Loucy (cell line): ENCODE results near the gene EARS2.

Experiments used
- H2AFZ ChIP-seq: fragments of 200-600 bp; sonication (generic); 2 replicates; pipeline ENCODE4 v1.6.0; 2016; ENCODE audit warnings: antibody characterized with exemption, mild to moderate bottlenecking, low read length, moderate library complexity
- H3F3A ChIP-seq: fragments of 200-600 bp; 2 replicates; pipeline ENCODE4 v1.6.0; 2016; ENCODE audit warnings: antibody characterized with exemption, low read depth, mild to moderate bottlenecking
- H3K27me3 ChIP-seq: fragments of 200-600 bp; sonication (generic); 2 replicates; pipeline ENCODE4 v1.6.1; 2014; ENCODE audit warnings: low read length, mild to moderate bottlenecking; ENCODE audit not compliant: insufficient read depth, poor library complexity, severe bottlenecking
- H3K36me3 ChIP-seq: fragments of 200-600 bp; sonication (generic); 2 replicates; pipeline ENCODE4 v1.6.1; 2016; ENCODE audit warnings: low read length; ENCODE audit not compliant: insufficient read depth
- H3K4me1 ChIP-seq: fragments of 200-600 bp; sonication (generic); 2 replicates; pipeline ENCODE4 v1.5.1; 2014; ENCODE audit warnings: low read length, mild to moderate bottlenecking; ENCODE audit not compliant: insufficient read depth, poor library complexity, severe bottlenecking
- H3K4me2 ChIP-seq: fragments of 200-600 bp; sonication (generic); 2 replicates; pipeline ENCODE4 v1.6.0; 2014; ENCODE audit warnings: antibody characterized with exemption, low read length, low read depth, mild to moderate bottlenecking; ENCODE audit not compliant: poor library complexity, severe bottlenecking
- H3K4me3 ChIP-seq: fragments of 200-600 bp; sonication (generic); 2 replicates; pipeline ENCODE4 v1.5.1; 2014; ENCODE audit warnings: low read length, mild to moderate bottlenecking, mixed read lengths; ENCODE audit not compliant: poor library complexity, severe bottlenecking
- H3K79me2 ChIP-seq: fragments of 200-600 bp; sonication (generic); 2 replicates; pipeline ENCODE4 v1.6.1; 2014; ENCODE audit warnings: low read length; ENCODE audit not compliant: insufficient read depth
- H3K9ac ChIP-seq: fragments of 200-600 bp; sonication (generic); 2 replicates; pipeline ENCODE4 v1.6.0; 2014; ENCODE audit warnings: mild to moderate bottlenecking, low read depth, low read length, moderate library complexity; ENCODE audit not compliant: poor library complexity, severe bottlenecking
- H3K9me2 ChIP-seq: fragments of 200-600 bp; sonication (generic); replicated peaks from 2 replicates; pipeline ENCODE4 v1.6.1; 2016; ENCODE audit warnings: low read depth, low read length, mixed read lengths
- H3K9me3 ChIP-seq: fragments of 200-600 bp; sonication (generic); 2 replicates; pipeline ENCODE4 v1.6.1; 2014; ENCODE audit warnings: mild to moderate bottlenecking, antibody characterized with exemption, low read length, low read depth; ENCODE audit not compliant: insufficient read depth
- H4K20me1 ChIP-seq: fragments of 200-600 bp; sonication (generic); 2 replicates; pipeline ENCODE4 v1.6.0; 2014; ENCODE audit warnings: antibody characterized with exemption, low read length, mild to moderate bottlenecking; ENCODE audit not compliant: insufficient read depth, poor library complexity, severe bottlenecking
- CTCF ChIP-seq: fragments of 200-600 bp; sonication (generic); conservative IDR thresholded peaks from 2 replicates; pipeline ENCODE4 v1.5.1; 2014; ENCODE audit warnings: mild to moderate bottlenecking, antibody characterized with exemption, low read length
- EZH2phosphoT487 ChIP-seq: fragments of 200-600 bp; IDR thresholded peaks from 2 replicates; pipeline ENCODE4 v1.6.1; 2018; ENCODE audit warnings: antibody characterized with exemption, mild to moderate bottlenecking, moderate library complexity, borderline replicate concordance

The EARS2 gene

DNA sequence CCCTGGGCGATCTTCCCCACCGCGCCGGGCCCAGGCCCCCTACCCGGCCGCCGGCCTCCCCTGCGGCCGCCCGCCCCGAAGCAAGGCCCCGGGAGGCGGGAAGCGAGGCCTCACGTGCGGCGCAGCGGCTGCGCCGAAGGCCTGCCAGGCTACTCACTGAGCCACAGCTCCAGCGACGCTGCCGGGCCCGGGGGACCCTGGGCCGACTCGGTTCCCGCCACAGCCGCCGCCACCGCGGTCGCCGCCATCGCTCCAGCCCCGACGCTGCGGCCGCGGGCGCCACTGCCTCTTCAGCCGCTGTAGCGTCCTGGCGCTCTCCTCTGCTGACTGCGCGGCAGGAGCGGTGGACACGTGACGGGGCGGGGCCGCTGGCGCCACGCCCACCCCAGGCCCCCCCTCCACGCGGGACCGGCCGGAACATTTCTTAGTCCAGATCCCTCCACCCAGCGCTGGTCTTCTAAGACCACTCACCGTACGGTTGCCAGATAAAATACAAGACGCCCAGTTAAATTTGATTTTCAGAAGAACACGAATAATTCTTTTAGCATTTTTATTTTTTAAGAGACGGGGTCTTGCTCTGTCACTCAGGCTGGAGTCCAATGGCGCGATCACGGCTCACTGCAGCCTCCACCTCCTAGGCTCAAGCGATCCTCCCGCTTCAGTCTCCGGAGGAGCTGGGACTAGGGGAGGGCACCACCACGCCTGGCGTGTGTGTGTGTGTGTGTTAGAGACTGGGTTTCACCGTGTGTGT, 46.8 kb downstream of the EARS2 start, which contains the start of gene GGA2:
Gene GGA2, minus strand, starts transcription at position 331 of the 751 bp plus-strand sequence. Its CDS starts 83 bp downstream, at position 248.
- Histone ChIP-seq H4K20me1 (peaks cover 3% of the 10 kb centered on the region), H3K4me3 (no peak within 1 kb of the TSS), H3K4me2 (no peak within 1 kb of the TSS), H3K79me2 (no peaks in the 10 kb centered on the region), H3K36me3 (no peaks in the 10 kb centered on the region), H3K9me2 (no peaks in the 10 kb centered on the region), H3F3A (peaks cover 4% of the 10 kb centered on the region; the same call in 1 of the 2 replicates), H3K4me1 (peaks cover 8% of the 10 kb centered on the region), H3K9me3 (no peaks in the 10 kb centered on the region), H3K27me3 (peaks cover 43% of the 10 kb centered on the region), H2AFZ (no peak within 1 kb of the TSS), H3K9ac (no peak within 1 kb of the TSS)
- TF ChIP-seq EZH2phosphoT487 (no peak), CTCF (no peak)

- 0 out of 2 replicates have a peak, but pooled peaks cover 4% of the 10 kb centered on the region for H3F3A ChIP-seq
- peaks cover 43% of the 10 kb centered on the region for H3K27me3 ChIP-seq
- no peak overlapping the region for H3K4me3 ChIP-seq
- no peaks in the 10 kb centered on the region for H3K9me3 ChIP-seq
- H3K9me2 ChIP-seq, result no peaks in the 10 kb centered on the region
- no peak for TF ChIP-seq CTCF
- TF ChIP-seq EZH2phosphoT487, result no peak
- H4K20me1 ChIP-seq, result peaks cover 3% of the 10 kb centered on the region
- no peaks in the 10 kb centered on the region for H3K79me2 ChIP-seq
- H3K9ac ChIP-seq, result no peak overlapping the region
- H2AFZ ChIP-seq, result no peak overlapping the region
- peaks cover 8% of the 10 kb centered on the region for H3K4me1 ChIP-seq
- H3K4me2 ChIP-seq, result no peak overlapping the region
- no peaks in the 10 kb centered on the region for H3K36me3 ChIP-seq
These were observed 47.4 kb downstream of the EARS2 start for GRCh38 chr16:23509782-23510163.

DNA sequence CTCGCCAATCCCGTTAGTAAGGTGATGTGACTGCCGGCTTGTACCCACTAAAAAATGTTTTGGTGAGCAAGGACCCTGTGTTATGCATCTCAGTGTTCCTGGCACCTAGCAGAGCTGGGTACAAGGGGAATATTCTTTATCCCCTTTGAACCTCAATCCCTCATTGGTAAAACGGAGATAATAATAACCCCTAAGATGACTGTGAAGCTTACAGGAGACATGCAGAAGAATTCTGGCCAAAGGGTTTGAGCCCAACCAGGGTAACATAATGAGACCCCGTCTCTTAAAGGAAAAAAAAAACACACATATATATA, 47.8 kb downstream of the EARS2 start:
- no peak overlapping the region for H3K9ac ChIP-seq

More for the DNA sequence above, 47.8 kb downstream of the EARS2 start:
- Histone ChIP-seq H2AFZ (no peak overlapping the region), H3K9me3 (no peaks in the 10 kb centered on the region), H3F3A (0 out of 2 replicates have a peak, but pooled peaks cover 2% of the 10 kb centered on the region), H3K79me2 (no peaks in the 10 kb centered on the region), H4K20me1 (peaks cover 3% of the 10 kb centered on the region), H3K36me3 (no peaks in the 10 kb centered on the region), H3K4me3 (no peak overlapping the region), H3K9me2 (no peaks in the 10 kb centered on the region), H3K4me2 (no peak overlapping the region), H3K27me3 (peaks cover 43% of the 10 kb centered on the region), H3K4me1 (peaks cover 5% of the 10 kb centered on the region)
- no peak for TF ChIP-seq CTCF
- no peak for TF ChIP-seq EZH2phosphoT487
